Renal pelvis (tissue), 4 donors: Measurements from ENCODE around the gene KNDC1. TPM values are rescaled to one million over a fixed set of nuclear protein-coding genes. Genes with fewer than 3 reads are reported as not detected.
"Not testable (repeated sequence)": the region's sequence is repeated elsewhere in the genome, so short reads cannot be mapped to it uniquely, and the experiment has no call there.

Experiments
- DNase-seq: peaks from one replicate; pipeline ENCODE4 v3.0.0-alpha.2; 2013
- polyA plus RNA-seq, 3 donors: library from polyadenylated mRNA; unstranded; fragments of 120-200 nt; gene quantifications; one replicate each; pipeline ENCODE4 v1.2.1, GENCODE V29; 2013; ENCODE audit not compliant: insufficient read length in 3 of 3

The KNDC1 gene
- polyA plus RNA-seq, 3 donors, result 7.0 to 10.3 (median 10.1) TPM

DNA sequence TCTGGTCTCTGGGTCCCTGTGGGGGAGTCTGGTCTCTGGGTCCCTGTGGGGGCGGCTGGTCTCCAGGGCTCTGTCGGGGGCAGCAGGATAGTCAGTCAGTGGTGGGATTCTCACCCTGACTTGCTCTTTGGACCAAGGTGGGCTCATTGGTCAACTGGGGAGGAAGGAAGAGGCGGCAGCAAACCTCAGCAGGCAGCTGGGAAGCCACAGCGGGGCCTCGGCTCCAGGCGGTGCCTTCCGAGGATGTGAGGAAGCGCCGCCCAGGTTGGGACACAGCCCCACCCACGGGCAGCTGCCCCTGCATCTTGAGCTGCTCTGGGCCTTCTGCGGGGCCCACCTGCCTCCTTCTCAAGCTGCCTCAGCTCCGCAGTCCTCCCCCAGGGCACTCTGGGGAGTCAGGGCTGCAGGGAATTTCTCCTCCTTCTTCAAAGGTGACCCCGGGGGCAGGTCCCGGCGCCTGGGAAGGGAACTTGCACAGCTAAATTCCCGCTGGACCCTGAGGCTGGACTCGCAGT, 20.4 kb upstream of the KNDC1 start:
- no peak for DNase-seq

DNA sequence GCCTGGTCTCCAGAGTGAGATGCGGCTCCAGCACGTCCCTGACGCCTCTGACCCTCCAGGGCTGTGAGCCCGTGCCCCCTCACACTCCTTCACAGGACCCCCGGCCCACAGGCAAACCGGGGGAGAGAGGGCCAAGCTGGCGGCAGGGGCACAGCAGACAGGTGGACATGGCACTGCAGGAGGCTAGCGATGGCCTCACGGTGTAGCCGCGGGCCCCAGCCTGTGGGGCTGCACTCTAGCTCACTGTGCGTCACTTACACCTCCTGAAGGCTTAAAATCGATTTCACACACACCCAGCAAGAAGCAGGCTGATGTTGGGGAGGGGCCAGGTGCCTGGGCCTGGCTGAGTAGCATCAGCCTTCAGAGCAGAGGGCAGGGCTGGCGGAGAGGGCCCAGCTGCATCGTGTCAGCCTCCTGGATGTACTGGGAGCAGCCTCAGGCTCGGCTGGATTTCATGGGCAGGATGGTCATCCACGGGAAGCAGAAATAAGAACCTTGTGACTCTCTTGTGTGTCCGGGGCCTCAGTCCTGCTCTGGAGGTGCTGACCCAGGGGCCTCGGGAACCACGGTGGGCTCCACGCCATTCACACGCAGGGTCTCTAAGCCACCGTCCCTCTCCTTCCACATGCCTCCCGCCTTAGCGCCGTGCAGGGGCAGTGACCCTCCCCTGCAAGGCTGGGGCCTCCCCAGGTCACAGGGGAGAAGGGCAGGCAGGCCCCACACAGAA, 19.4 kb upstream of the KNDC1 start:
- no peak for DNase-seq

DNA sequence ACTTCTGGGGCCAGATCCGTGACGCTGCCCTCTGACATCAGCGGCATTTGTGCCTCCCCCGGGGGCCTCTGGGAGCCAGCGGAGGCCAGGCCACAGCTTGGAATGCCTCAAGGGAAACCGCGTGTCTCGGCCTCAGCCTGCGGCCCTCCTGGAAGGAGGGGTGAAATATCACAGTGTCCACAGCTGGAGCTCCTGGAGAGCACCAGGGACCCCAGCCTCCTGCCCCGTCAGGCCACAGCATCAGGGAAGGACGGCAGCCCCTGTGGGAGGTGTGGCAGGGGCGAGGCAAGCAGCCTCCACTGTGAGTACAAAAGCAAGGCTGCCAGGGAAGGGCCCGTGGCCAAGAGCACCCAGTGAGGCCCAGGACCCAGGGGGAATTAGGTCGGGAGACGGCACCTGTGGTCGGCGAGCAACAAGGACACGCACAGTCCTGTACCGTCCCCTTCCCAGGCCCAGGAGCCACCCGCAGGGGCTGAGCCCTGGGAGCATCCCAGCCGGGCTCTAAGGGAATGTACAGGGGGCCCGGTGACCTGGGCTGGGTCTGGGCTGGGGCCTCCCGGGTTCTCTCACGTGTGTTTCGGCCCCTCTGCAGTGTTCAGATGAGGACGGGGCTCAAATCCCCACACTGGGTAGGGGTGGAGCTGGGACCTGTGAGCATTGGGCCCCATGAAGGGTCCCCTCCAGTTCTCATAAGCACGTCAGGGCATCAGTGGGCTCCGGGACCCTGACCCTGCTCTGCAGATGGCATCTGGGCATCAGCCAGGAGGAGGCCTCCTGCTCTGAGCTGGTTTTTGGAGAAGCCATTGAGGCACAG, 18.7 kb upstream of the KNDC1 start:
- no peak for DNase-seq

DNA sequence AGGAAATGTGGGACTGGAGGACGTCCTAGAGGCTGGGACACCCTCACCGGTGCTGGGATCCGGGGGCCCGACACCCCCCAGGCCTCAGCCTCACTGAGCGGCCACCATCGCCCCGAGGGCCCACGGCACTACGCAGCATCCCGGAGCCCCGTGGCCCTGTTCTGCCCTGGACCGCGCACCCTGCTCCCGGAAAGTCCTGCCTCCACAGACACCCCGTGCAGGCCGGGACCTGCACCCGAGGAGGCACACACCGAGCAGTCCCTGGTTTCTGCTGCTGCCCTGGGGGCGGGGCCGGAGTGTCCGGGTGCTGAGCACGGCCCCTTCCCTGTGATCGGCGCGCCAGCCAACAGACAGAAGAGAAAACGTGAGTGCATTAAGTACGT, 18.1 kb upstream of the KNDC1 start:
- no peak for DNase-seq

DNA sequence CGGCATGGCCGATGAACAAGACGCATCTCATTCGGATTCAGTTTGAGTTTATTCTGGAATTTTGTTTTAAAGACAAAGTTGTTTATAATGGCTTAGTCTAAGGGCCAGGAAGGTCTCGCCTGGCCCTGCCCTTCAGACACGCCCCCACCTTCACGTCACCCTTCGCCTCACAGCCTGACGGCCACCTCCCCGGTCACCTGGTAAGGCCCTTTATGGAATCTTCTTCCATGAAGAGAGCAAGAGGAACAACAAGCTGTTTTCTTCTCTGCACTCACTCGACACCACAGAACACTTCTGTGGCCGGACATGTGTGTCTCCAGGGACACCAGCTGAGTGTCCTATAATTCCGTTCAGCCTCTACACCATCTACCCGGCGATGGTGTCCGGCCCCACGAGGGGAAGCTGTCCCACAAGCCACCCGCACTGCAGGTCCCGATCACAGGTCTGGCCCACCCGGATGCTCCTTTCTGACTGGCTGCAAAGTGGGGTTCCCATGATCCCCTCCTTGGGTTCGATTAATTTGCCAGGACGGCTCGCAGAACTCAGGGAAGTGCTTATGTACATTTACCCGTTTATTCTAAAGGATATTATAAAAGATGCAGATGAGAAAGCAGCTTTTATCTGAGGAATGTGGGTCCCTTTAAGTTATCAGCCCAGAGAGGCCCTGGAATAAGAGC, 17.4 kb upstream of the KNDC1 start:
- DNase-seq, result no peak

DNA sequence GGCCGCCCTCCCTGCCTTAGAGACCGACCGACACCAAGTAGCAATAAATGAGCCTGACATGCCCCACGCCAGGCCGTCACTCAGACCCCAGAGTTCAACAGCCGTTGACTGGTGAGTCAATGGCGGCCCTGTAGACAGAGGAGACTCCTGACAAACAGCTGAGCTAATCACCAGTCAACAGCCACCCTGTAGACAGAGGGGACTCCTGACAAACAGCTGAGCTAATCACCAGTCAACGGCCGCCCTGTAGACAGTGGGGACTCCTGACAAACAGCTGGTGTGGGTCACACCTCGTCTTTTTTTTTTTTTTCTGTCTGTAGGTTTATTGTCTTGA, 16.9 kb upstream of the KNDC1 start:
- DNase-seq, result no peak

DNA sequence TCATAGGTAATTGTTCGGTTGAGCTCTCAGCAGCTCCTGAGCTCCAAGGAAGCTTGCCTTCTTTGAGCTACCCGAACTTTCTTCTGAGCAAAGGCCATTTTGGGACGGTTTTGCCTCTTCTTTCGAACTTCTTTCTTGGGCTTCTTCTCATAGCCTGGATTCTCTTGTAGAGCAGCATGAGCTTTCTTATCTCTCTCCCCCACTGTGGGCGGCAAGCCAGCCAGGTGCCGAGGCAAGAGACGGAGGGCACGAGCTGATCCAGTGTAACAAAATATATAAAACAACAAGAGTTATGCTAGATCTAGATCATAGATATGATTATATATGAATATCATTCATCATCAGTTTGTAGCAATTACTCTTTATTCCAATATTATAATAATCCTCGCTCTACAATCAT, 16.5 kb upstream of the KNDC1 start:
- DNase-seq, result no peak

DNA sequence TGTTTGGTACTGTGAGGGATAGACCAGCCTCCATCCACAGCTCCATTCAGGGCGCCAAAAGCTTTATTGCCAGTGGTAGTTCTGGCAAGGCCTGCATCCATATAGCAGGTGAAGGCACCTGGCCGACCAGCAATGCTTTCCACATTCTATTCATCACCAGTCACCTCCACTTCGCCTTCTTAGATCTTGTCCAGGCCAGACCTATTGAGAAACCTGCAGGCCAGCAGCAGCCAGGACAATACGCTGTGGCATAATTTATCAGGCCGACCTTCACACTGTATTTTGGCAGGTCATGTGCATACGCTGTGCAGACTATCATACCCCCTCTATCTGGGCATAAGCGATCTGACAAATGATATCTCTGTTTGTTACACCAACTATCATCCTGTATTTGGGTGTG, 15.2 kb upstream of the KNDC1 start:
- no peak for DNase-seq

DNA sequence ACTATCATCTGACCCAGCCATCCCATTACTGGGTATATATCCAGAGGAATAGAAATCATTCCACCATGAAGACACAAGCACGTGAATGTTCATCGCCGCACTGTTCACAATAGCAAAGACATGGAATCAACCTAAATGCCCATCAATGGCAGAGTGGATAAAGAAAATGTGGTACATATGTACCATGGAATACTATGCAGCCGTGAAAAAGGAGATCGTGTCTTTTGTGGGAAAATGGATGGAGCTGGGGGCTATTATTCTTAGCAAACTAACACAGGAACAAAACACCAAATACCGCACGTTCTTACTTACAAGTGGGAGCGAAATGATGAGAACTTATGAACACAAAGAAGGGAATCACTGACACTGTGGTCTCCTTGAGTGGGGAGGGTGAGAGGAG, 9.8 kb upstream of the KNDC1 start:
- no peak for DNase-seq

DNA sequence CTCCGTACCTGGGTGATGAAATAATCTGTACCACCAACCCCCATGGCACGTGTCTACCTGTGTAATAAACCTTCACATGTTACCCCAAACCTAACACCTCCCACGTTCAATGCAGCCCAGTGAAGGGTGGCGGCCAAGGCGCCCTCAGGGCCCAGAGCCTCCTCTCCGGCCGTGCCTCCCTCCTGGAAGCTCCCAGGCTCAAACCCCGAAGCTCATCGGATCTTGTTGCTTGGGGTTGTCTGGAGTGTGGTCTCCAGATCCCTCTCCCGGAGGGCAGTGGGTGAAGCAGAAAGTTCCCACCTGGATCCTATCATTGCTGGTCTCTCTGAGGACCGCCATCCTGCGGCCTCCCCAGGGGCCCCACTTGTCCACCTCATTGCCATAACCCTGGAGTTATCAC, 9.4 kb upstream of the KNDC1 start:
- DNase-seq, result no peak

DNA sequence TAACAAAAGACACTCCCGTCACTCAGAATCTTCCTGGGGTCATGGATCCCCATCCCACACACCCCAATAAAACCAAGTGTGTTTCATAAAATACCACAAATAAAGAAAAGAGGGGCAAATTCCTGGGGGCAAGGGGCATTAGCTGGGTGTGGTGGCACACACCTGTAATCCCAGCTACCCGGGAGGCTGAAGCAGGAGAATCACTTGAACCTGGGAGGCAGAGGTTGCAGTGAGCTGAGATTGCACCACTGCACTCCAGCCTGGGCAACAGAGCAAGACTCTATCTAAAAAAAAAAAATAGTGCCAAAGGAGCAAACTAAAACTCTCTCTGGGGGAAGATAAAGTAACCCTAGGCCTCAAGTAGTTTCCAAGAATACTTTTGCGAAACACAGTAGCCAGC, 8.9 kb upstream of the KNDC1 start:
- DNase-seq, result not testable (repeated sequence)

DNA sequence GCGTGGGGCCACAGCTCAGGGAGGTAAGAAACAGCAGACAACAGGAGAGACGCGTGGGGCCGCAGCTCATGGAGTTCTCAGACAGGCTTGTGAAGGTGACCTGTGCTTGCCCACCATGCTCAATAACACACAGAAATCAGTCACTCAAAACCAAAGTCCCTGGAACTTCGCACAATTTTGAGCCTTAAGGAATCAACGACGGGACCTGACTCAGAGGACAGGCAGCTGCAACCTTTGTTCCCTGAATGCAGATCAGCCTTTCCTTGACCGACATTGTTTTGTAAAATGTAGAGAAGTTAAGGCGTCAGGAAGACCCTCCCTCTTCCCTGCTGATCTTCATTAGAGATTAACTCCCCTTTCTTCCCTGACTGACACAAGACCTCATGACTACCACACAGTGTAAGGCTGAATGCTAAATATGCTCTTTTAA, 8.5 kb upstream of the KNDC1 start:
- no peak for DNase-seq

DNA sequence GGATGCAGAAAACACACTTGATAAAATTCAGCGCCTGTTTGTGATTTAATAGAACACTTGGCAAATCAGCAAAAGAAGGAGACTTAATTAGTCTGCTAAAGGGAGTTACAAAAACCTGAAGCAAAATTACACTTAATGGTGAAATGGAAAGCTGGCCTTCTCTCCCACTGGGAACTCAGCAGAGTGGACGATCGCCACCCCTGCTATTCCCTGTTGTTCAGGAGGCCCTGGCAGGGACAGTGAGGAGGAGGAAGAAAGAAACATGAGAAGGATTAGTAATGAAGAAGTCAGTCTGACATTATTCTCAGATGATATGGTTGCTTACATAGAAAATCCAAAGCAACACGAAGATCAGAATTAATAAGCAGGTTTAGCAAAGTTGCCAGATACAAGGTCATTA, 5.6 kb upstream of the KNDC1 start:
- DNase-seq, result no peak

DNA sequence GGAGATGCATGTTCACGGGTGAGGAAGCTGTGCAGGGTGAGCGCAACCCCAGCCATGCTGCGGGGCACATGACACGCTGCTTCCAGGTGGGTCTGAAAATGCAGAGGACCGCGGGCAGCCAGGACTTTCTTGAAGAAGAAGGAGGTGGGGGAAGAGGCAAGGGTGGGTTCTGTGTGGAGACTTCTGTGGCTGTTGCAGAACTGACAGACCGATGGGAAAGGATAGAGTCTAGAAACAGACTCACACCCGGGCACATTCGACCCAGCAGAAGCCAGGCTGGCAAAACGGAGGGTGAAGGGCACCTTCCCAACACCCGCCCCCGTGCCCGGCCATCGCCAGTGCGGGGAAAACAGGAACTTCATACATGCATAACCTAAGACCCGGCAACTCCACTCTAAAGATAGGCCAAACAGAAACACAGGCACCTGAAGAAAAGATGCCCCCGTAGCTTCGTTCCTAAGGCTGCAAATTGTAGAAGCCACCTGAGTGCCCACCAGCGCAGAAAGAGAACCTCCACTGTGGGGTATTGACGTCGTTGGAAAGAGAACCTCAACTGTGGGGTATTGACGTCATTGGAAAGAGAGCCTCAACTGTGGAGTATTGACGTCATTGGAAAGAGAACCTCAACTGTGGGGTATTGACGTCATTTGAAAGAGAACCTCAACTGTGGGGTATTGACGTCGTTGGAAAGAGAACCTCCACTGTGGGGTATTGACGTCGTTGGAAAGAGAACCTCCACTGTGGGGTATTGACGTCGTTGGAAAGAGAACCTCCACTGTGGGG, 4.8 kb upstream of the KNDC1 start:
- DNase-seq, result no peak

DNA sequence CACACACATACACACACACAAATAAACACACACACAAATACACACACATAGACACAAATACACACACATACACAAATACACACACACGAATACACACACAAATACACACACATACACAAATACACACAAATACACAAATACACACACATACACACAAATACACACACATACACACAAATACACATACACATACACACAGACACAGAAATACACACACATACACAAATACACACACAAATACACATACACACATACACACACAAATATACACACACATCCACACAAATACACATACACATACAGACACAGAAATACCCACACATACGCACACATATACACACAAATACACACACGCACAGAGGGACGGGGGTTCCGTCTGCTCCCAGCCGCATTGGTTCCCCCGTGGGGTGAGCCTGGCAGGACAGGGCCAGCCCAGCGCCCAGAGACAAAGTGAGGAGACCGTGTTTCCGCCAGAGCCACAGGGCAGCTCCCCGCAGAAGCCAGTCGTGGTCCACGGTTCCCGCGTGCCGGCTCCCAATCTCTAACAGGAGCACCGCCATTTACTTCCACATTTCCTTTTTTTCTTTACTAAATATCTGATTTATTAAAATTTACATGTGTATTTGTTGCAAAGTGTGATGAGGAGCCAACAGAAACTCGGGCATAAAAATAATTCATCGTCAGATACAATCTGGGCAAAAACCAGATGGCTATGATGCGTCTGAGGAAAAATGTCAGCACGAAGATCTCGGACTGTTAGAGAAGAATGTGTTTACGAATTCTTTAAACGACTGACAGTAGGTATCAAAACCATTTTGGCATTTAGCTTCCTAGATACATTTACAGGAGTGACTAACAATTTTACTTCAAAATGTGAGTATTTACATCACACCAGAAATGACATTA, 3.1 kb upstream of the KNDC1 start:
- no peak for DNase-seq

DNA sequence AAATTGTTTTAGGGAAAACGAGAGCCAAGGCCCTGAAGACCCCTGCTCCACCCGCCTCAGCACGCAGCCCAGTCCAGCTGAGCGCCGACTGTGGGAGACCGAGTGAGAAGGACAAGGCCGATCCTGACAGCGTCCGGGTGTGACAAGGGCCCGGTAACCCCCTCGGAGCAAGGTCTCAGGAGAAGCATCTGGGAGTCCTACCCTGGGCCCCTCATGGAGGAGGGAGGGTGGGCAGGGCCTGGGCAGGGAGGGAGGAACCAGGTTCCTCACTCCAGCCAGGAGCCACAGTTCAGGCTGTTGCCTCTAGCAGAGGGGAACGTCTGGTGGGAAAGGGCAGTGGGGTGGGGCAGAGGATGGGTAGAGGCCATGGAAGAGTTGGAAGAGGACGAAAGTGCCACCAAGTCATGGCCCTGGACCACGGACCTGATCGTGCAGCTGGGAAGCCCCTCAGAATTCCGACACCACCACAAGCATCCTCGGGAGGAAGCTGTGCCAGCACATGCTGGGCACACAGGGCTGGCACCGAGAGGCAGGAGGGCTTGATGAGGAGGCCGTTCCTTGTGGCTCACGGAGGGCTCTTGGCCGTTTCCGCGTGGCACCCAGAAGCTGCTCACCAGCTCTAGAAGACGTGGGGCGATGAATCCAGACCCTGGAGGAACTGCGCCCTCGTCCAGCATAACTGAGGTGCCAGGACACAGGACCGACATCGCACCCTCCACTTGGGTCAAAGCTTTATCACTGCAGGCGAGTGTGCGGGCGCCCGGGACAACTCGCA, 2.2 kb upstream of the KNDC1 start:
- no peak for DNase-seq

DNA sequence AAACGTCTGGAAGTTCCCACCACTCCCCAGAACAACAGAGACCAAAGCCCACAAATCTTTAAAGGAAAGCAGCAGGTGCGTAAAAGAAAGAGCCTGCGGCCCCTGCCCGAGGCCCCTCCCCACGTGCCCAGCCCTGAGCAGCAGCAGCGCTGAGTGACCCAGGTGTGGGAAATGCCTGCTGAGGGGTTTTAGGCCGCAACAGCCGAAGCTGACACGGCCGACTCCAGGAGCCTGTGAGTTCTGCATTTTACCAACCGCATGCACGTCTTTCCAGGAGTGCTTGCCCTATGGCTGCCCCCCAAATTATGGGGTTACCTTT, 1.6 kb upstream of the KNDC1 start:
- DNase-seq, result no peak

DNA sequence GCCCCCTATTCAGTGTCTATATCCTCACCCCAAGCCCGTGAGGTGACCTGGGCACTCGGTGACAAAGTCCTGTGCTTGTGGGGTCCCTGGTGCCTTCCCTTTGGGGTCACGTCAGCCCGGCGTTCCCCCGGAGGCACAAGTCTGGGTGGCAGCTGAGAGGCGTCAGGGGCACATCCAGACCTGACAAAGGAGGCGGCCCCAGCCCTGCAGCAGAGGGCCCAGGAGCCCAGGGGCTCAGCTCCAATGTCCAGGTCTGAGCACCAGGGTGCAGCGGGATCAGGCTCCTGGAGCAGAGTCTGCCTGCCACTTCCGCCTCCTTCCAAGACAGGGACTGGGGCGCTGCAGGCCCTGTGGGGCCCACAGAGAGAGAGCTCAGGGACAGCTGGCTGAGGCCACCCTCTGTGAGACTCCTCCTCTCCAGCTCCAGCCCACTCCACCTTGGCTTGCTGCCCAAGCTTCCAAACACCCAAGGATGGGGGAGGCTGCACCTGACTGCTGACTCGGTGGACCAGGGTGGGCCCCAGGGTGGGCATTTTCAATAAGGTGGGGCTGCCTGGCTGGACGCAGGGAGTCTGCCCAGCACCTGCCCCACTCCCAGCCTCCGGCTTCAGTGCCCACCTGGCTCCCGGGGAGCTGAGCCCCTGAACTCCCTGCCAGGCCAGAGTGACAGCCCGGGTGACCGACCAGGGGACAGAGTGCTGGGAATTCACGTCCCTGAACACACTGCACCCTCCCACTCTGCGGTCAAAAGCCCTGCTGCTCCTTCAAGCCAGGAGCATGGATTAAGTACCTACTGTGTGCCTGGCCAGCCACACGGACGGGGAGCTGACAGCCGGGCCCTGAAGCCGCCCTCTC, 1.0 kb upstream of the KNDC1 start:
- DNase-seq, result peak; percentile 57

DNA sequence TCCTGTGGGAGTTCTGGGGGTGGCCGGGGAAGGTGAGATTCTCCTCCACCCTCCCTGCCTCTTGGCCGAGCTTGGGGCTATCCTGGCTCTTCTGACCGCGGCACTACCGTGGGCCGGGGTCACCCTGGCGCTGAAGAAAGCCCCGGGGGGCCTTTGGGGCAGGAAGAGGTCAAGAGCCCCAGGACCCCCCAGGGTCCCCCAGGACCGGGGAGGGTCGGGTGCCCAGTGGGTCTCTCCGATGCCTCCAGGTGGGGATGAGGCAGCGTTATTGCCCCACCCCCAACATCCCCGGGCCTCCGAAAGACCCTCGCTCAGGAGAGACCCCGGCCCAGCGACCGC, 439 bp upstream of the KNDC1 start:
- no peak for DNase-seq
